TTC549 (cell line): Measurements from ENCODE around the gene MPI.

Source experiments
- FAIRE-seq: peaks from 2 replicates; lab custom pipeline; 2012; peaks lifted over from hg19 to GRCh38; lab: Jason Lieb, UNC

The MPI gene, protein sequence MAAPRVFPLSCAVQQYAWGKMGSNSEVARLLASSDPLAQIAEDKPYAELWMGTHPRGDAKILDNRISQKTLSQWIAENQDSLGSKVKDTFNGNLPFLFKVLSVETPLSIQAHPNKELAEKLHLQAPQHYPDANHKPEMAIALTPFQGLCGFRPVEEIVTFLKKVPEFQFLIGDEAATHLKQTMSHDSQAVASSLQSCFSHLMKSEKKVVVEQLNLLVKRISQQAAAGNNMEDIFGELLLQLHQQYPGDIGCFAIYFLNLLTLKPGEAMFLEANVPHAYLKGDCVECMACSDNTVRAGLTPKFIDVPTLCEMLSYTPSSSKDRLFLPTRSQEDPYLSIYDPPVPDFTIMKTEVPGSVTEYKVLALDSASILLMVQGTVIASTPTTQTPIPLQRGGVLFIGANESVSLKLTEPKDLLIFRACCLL

GRCh38 chr15:74889883-74890664, at the start of gene MPI:
TSS of gene MPI (plus strand) at chr15:74890042. CDS start at chr15:74890074, 32 bp downstream.
- no peak for FAIRE-seq

GRCh38 chr15:74840851-74841775, 48.7 kb upstream of the MPI start:
- no peak for FAIRE-seq

DNA sequence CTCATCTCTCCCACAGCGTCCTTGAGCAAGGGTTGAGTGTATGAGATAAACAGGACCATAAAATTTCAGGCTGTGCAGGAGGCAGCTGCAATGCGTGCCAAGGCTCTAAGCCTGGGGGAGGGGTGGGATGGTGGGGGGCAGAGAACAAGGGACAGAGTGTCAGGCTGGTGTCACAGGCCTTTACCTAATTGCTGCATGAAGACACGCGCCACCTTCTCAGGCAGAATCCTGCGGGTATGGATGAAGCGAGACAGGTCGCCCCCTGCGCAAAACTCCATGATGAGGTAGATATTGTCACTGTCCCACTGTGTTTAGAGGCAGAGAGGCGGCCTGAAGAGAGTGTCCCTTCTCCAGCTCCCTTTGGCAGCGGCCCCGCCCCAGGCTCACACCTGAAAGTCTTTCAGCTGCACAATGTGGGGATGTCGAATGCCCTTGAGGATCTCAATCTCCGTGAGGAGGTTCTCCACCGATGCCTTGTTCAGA, 47.9 kb upstream of the MPI start:
- FAIRE-seq = no peak

- FAIRE-seq = no peak
Measured at GRCh38 chr15:74842581-74843444, 47.0 kb upstream of the MPI start, which contains the start of gene ULK3. TSS of gene ULK3 (minus strand) at chr15:74843156. CDS start at chr15:74843105, 51 bp downstream.

DNA sequence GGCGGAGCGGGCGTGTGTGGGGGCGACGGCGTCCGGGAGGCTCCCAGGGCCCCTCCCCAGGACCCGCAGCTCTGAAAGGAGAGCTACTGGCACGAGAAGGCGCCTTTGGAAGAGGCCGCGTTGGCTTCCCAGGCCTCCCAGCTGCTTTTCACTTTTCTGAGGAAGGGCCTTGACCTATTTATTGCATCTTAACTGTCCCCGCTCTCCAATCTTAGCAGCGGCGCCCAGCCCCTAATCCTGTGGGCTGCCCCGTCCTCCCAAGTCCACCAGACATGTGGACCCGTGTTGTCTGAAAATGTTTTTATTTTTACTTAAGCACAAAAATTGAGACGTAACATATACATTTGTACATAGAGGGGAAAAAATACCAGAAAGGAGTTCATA, 46.4 kb upstream of the MPI start:
- FAIRE-seq = no peak

- no peak for FAIRE-seq
Measured at GRCh38 chr15:74843891-74844299, 45.9 kb upstream of the MPI start.

DNA sequence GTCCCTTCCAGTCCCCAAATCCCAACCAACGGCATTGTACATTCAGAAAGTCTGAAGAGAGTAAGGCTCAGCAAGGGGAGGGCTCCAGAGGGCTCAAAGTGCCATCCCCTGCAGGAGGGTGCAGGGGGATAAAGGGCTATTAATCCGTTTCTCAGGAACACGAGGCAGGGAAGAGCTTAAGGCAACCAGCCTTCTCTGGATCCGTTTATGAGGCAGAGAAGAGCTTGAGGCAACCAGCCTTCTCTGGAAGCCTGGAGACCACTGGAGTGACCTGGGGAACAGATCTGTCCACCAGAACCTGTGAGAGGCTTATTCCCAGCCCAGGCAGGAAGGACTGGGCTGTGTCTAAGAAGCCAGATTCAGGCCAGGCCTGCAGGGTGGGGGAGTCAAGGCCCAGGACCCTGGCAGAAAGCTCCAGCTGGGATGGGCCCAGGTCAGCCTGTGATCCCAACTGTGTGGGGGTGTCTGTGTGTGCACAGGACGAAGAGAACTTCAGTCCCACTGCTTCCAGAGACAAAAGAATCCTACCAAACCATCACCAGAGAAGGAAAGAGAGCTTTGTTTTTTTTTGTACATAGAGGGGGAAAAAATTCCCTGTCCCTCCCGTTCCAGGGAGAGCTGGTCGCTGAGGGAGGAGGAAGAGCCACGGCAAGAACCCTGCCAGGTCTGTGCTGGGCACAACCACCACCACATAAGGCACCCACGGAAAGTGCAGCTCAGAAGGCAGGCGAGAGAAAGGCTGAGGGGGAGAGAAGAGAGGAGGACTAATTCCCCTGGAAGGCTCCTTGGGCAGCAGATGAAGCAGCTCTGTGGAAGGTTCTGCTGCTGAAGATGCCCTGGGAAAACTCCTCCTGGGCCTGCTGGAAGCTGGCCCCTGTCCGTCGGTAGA, 45.3 kb upstream of the MPI start:
- no peak for FAIRE-seq

GRCh38 chr15:74845208-74845568, 44.7 kb upstream of the MPI start:
- no peak for FAIRE-seq

DNA sequence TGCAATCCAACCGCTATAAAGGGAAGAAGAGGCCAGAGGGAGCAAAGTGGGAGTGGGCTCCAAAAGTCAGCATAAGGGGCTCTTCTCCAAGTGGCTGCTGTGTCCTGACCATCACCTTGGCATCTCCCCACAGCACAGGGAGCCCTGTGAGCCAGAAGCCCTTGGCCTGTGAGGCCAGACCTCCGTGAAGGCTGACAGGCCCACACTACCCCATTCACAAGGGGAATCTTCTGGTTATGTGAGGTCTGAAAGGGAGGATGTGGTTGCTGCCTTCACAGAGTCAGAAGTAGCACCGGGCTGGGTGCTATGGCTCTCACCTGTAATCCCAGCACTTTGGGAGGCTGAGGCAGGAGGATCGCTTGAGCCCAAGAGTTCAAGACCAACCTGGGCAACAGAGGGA, 44.3 kb upstream of the MPI start:
- FAIRE-seq = no peak

DNA sequence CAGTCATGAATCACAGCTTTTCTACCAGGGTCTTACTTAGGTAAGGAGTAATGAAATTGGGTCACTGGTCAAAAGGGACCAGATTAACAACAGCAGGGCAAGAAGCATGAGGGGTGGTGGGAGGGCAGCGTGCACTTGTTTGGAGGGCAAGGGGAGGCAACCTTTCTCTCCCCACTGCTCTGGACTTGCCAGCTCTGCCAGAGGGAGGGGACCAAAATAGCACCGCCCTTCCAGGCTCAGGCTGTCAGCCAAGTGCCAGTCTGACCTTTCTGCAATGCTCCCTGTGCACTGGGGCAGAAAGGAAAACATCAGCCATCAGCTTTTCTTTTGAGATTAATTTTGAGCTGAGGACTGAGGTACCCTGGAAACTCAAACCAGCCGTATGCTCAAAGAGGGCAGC, 42.4 kb upstream of the MPI start:
- FAIRE-seq = no peak

- FAIRE-seq = no peak
Measured at GRCh38 chr15:74850393-74850792, 39.4 kb upstream of the MPI start.

DNA sequence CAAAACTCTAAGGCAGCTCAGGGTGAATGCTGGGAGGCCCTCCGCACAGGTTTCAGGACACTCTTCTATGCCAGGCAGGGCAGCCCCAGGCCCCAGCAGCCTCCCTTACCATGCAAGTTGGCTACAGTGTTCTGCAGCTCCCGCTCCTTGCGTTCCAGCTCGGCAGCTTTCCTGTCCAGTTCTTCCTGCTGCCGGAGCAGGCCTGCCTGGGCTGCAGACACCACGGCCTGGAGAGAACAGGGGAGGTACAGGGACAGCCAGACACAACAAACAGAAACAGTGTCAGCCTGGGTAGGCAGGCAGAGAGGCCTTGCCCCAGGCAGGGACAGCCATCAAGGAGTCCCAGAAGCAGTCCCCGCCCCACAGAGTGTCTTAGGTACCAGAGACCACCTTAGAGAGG, 37.9 kb upstream of the MPI start:
- FAIRE-seq = no peak

- FAIRE-seq = no peak
Measured at GRCh38 chr15:74854453-74855022, 35.3 kb upstream of the MPI start.

GRCh38 chr15:74855857-74856256, 34.0 kb upstream of the MPI start:
- FAIRE-seq = no peak

DNA sequence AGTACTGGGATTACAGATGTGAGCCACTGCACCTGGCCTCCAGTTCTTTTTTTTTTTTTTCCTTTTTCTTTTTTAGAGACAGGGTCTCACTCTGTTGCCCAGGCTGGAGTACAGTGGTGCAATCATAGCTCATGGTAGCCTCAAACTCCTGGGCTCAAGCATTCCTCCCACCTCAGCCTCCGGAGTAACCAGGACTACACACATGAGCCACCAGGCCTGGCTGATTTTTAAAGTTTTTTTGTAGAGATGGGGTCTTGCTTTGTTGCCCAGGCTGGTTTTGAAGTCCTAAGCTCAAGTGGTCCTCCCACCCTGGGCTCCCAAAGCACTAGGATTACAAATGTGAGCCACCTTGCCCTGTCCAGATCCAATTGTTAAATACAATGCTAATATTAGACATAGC, 33.3 kb upstream of the MPI start:
- FAIRE-seq = no peak

DNA sequence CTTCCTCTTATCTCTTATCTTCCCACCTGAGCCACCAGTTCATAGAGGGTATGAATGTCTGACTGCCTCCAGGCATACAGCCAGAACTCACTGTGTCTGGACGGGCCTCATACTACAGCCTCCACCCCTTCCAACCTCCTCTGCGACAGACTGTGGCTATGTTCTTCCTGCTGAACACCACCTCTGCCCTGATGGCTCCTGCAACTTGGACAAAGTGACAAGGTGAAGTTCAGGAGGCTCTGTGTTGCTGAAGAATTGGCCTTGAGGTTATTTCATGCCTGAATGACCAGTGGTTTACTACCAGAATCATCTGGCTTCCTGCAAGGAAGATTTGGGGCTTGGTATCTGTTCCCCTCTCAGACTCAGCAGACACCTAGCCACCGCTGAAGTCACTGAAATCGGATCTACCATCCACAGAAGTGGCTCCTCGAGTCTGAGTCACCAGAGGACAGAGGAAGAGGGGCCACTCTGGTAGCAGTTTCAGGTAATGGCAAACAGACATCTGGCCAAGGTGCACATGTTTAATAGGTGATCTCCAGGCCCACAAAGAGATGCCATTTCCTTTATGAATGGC, 32.7 kb upstream of the MPI start:
- no peak for FAIRE-seq

- FAIRE-seq = no peak
Measured at GRCh38 chr15:74857671-74858368, 32.0 kb upstream of the MPI start.

- FAIRE-seq = no peak
Measured at GRCh38 chr15:74858369-74858740, 31.5 kb upstream of the MPI start.
